KMS-11 (cell line): ENCODE results near the gene GNAI3.

Experiments used
- H2AFZ ChIP-seq: fragments of 200-600 bp; sonication (generic); 2 replicates; pipeline ENCODE4 v1.6.1; 2016; ENCODE audit warnings: antibody characterized with exemption, mixed run types, low read depth
- H3K27ac ChIP-seq: fragments of 200-600 bp; sonication (generic); 2 replicates; pipeline ENCODE4 v1.6.1; 2016; ENCODE audit warnings: mild to moderate bottlenecking, mixed run types
- H3K27me3 ChIP-seq: fragments of 200-600 bp; sonication (generic); 2 replicates; pipeline ENCODE4 v1.6.1; 2017; ENCODE audit warnings: mild to moderate bottlenecking, low read depth, mixed run types, moderate library complexity; ENCODE audit not compliant: insufficient read depth
- H3K36me3 ChIP-seq: fragments of 200-600 bp; sonication (generic); 2 replicates; pipeline ENCODE4 v1.6.1; 2017; ENCODE audit warnings: mild to moderate bottlenecking, mixed run types; ENCODE audit not compliant: insufficient read depth
- H3K4me1 ChIP-seq: fragments of 200-600 bp; sonication (generic); 2 replicates; pipeline ENCODE4 v1.6.1; 2016; ENCODE audit warnings: mild to moderate bottlenecking, low read depth, mixed run types; ENCODE audit not compliant: poor library complexity, severe bottlenecking
- H3K4me2 ChIP-seq: fragments of 200-600 bp; sonication (generic); 2 replicates; pipeline ENCODE4 v1.7.0; 2016; ENCODE audit warnings: mild to moderate bottlenecking, mixed run types
- H3K4me3 ChIP-seq: fragments of 200-600 bp; sonication (generic); IDR thresholded peaks from 2 replicates; pipeline ENCODE4 v1.6.1; 2017; ENCODE audit warnings: low read depth, low read length, mixed read lengths; ENCODE audit not compliant: insufficient read depth
- H3K79me2 ChIP-seq: fragments of 200-600 bp; sonication (generic); 2 replicates; pipeline ENCODE4 v1.6.1; 2016; ENCODE audit warnings: low read depth, mixed run types; ENCODE audit not compliant: insufficient read depth
- H3K9ac ChIP-seq: fragments of 200-600 bp; sonication (generic); 2 replicates; pipeline ENCODE4 v1.6.1; 2016; ENCODE audit warnings: mild to moderate bottlenecking, mixed run types
- H4K20me1 ChIP-seq: fragments of 200-600 bp; sonication (generic); 2 replicates; pipeline ENCODE4 v1.6.1; 2016; ENCODE audit warnings: mild to moderate bottlenecking, mixed run types; ENCODE audit not compliant: insufficient read depth
- CTCF ChIP-seq: fragments of 200-600 bp; sonication (generic); conservative IDR thresholded peaks from 2 replicates; pipeline ENCODE4 v1.6.1; 2017; ENCODE audit warnings: low read depth, mild to moderate bottlenecking, antibody characterized with exemption, low read length, moderate library complexity, mixed read lengths

The GNAI3 gene

GRCh38 chr1:109548321-109549267 is at the start of gene GNAI3:
TSS of gene GNAI3 (plus strand) at chr1:109548615. CDS start at chr1:109548721, 106 bp downstream.
- Histone ChIP-seq H3K4me3 (peak within 1 kb of the TSS; percentile 99), H3K4me1 (peaks cover 30% of the 10 kb centered on the region), H3K36me3 (no peaks in the 10 kb centered on the region), H4K20me1 (no peaks in the 10 kb centered on the region), H3K79me2 (peaks cover 51% of the 10 kb centered on the region), H3K27ac (peak within 1 kb of the TSS; percentile 57), H3K4me2 (peak within 1 kb of the TSS; percentile 72), H3K9ac (peak within 1 kb of the TSS; percentile 65), H2AFZ (peak within 1 kb of the TSS; percentile 95), H3K27me3 (no peaks in the 10 kb centered on the region; the same call in 1 of the 2 replicates)
- 0 out of 2 replicates have a peak, but pooled peaks have one; percentile 2 for TF ChIP-seq CTCF

GRCh38 chr1:109499081-109499480 is 49.3 kb upstream of the GNAI3 start:
- Histone ChIP-seq H2AFZ (no peak overlapping the region), H3K4me3 (no peak overlapping the region), H3K27ac (no peak overlapping the region), H3K4me2 (no peak overlapping the region), H3K79me2 (peaks cover 14% of the 10 kb centered on the region; the same call in 1 of the 2 replicates), H3K4me1 (peaks cover 10% of the 10 kb centered on the region), H3K9ac (no peak overlapping the region), H3K27me3 (no peaks in the 10 kb centered on the region), H3K36me3 (no peaks in the 10 kb centered on the region; the same call in 1 of the 2 replicates), H4K20me1 (no peaks in the 10 kb centered on the region)
- no peak for TF ChIP-seq CTCF

- no peak overlapping the region for H3K27ac ChIP-seq
- peak; percentile 86 for TF ChIP-seq CTCF
- no peaks in the 10 kb centered on the region for H4K20me1 ChIP-seq
- H3K4me3 ChIP-seq: no peak overlapping the region
- no peaks in the 10 kb centered on the region for H3K27me3 ChIP-seq
- no peak overlapping the region for H2AFZ ChIP-seq
- H3K79me2 ChIP-seq: peaks cover 7% of the 10 kb centered on the region; the same call in 1 of the 2 replicates
- H3K36me3 ChIP-seq: no peaks in the 10 kb centered on the region; the same call in 1 of the 2 replicates
- no peak overlapping the region for H3K9ac ChIP-seq
- H3K4me2 ChIP-seq: no peak overlapping the region
- H3K4me1 ChIP-seq: peaks cover 6% of the 10 kb centered on the region
Observed at GRCh38 chr1:109499661-109500536, 48.5 kb upstream of the GNAI3 start.

- Histone ChIP-seq H3K9ac (no peak overlapping the region), H3K4me3 (no peak overlapping the region), H3K4me2 (no peak overlapping the region), H2AFZ (no peak overlapping the region), H3K27ac (no peak overlapping the region), H3K4me1 (no peaks in the 10 kb centered on the region), H3K27me3 (no peaks in the 10 kb centered on the region), H4K20me1 (no peaks in the 10 kb centered on the region), H3K36me3 (no peaks in the 10 kb centered on the region; the same call in 1 of the 2 replicates), H3K79me2 (peaks cover 3% of the 10 kb centered on the region; the same call in 1 of the 2 replicates)
- TF ChIP-seq CTCF: no peak
Observed at GRCh38 chr1:109500941-109501381, 47.5 kb upstream of the GNAI3 start.
